Body of pancreas (tissue), 4 donors: ENCODE data around the gene ANKS1B. TPM values are rescaled to one million over a fixed set of nuclear protein-coding genes. Genes with fewer than 3 reads are reported as not detected.

Experiments
- ATAC-seq: fragments of 150-250 bp; one replicate; pipeline ENCODE4 v1.9.1; 2016
- DNase-seq, 4 donors: peaks; one replicate each; pipeline ENCODE4 v3.0.0-alpha.2; 2019
- H3K27ac ChIP-seq, 4 donors: fragments of 200-600 bp; sonication (generic); 1 replicate in 3 of 4; 2 replicates in 1 of 4; pipeline versions ENCODE4 v1.5.1 to v1.6.1; 2016 to 2019; ENCODE audit warnings: mild to moderate bottlenecking in 1 of 4, mixed read lengths in 1 of 4, moderate library complexity in 1 of 4
- H3K27me3 ChIP-seq, 2 donors: fragments of 200-600 bp; sonication (generic); one replicate each; pipeline ENCODE4 v1.6.0; 2016; ENCODE audit warnings: mild to moderate bottlenecking in 1 of 2
- H3K36me3 ChIP-seq, 2 donors: fragments of 200-600 bp; sonication (generic); replicated peaks in 1 of 2; 2 replicates each; pipeline ENCODE4 v1.5.1; 2016; ENCODE audit warnings: low read depth in 2 of 2; ENCODE audit not compliant: insufficient read depth in 1 of 2
- H3K4me1 ChIP-seq: fragments of 200-600 bp; sonication (generic); one replicate; pipeline ENCODE4 v1.6.0; 2016
- H3K4me3 ChIP-seq, 2 donors: fragments of 200-600 bp; sonication (generic); 1 replicate in 1 of 2; 2 replicates in 1 of 2; pipeline ENCODE4 v1.5.1; 2016 to 2019
- H3K9me3 ChIP-seq, 3 donors: fragments of 200-600 bp; sonication (generic); 1 replicate in 2 of 3; 2 replicates in 1 of 3; pipeline ENCODE4 v1.5.1; 2016
- CTCF ChIP-seq, 7 experiments: fragments of 450-650 bp in 4 of 7; fragments of 200-600 bp in 3 of 7; sonication (generic) in 3 of 7; IDR thresholded peaks; one replicate each; pipeline ENCODE4 v1.5.1; 2016 to 2019; ENCODE audit warnings: antibody characterized with exemption in 7 of 7
- POLR2A ChIP-seq, 3 donors: fragments of 450-650 bp; IDR thresholded peaks; one replicate each; pipeline ENCODE4 v1.6.1; 2016; ENCODE audit warnings: antibody characterized with exemption in 3 of 3, mild to moderate bottlenecking in 2 of 3
- WGBS, 2 donors: methylation state at CpG; one replicate each; pipeline ENCODE4 v1.1.5; 2017; 5-methylcytosine and 5-hydroxymethylcytosine counted together
- intact Hi-C: fragments of 100-400 bp; cut with DNase I; formaldehyde crosslinking; loops from one replicate; pipeline ENCODE4 v1.15.1; 2023
- total RNA-seq, 2 donors: library from RNA; depleted of rRNA; stranded (reverse); fragments of >200 nt; gene quantifications; one replicate each; pipeline ENCODE4 v1.1.0, GENCODE V29; 2016

Gene ANKS1B
- total RNA-seq, 2 donors from 2014 or later: 2.1 to 10.2 TPM

- no peak for DNase-seq
- Histone ChIP-seq H3K27ac (no peak overlapping the region), H3K4me3 (no peak overlapping the region), H3K9me3 (no peaks in the 10 kb centered on the region), H3K36me3 (no peaks in the 10 kb centered on the region), H3K27me3 (no peaks in the 10 kb centered on the region), H3K4me1 (no peaks in the 10 kb centered on the region)
- 44 to 64% methylated on average over 2 of the region's 2 CpGs for WGBS, 2 donors
- TF ChIP-seq POLR2A (IDR thresholded peaks at IDR 0.05): no peak
- TF ChIP-seq CTCF (IDR thresholded peaks at IDR 0.05): no peak
- intact Hi-C loops: no loop called here
- ATAC-seq: no peak
Observed at GRCh38 chr12:99170037-99170436, 814.7 kb downstream of the ANKS1B start.

- intact Hi-C loops: no loop called here
- no peak for ATAC-seq
- WGBS, 2 donors: 73 to 78% methylated on average over 1 of the region's 1 CpG
Observed at GRCh38 chr12:99157946-99158345, 826.8 kb downstream of the ANKS1B start.

GRCh38 chr12:99154983-99155336, 829.8 kb downstream of the ANKS1B start:
- H3K9me3 ChIP-seq: no peaks in the 10 kb centered on the region

More at GRCh38 chr12:99157946-99158345, 826.8 kb downstream of the ANKS1B start:
- Histone ChIP-seq H3K27ac (no peak overlapping the region), H3K4me1 (peaks cover 3% of the 10 kb centered on the region), H3K27me3 (no peaks in the 10 kb centered on the region), H3K36me3 (no peaks in the 10 kb centered on the region), H3K4me3 (no peak overlapping the region), H3K9me3 (no peaks in the 10 kb centered on the region)
- no peak for DNase-seq
- no peak for TF ChIP-seq POLR2A (IDR thresholded peaks at IDR 0.05)
- TF ChIP-seq CTCF (IDR thresholded peaks at IDR 0.05): no peak

GRCh38 chr12:99154216-99154982, 830.3 kb downstream of the ANKS1B start:
- Histone ChIP-seq H3K9me3 (no peaks in the 10 kb centered on the region), H3K4me3 (no peak overlapping the region), H3K36me3 (no peaks in the 10 kb centered on the region), H3K27ac (no peak overlapping the region), H3K27me3 (no peaks in the 10 kb centered on the region), H3K4me1 (peaks cover 3% of the 10 kb centered on the region)
- DNase-seq: peak in 2 of 4 donors; percentile 15 to 17
- peak; percentile 58 for ATAC-seq
- 12% methylated on average over 17 of the region's 17 CpGs for WGBS, 2 donors
- intact Hi-C loops: no loop called here
- TF ChIP-seq CTCF (IDR thresholded peaks at IDR 0.05) (no peak), POLR2A (IDR thresholded peaks at IDR 0.05) (no peak)

More at GRCh38 chr12:99154983-99155336, 829.8 kb downstream of the ANKS1B start:
- H3K4me1 ChIP-seq: peaks cover 3% of the 10 kb centered on the region
- H3K36me3 ChIP-seq: no peaks in the 10 kb centered on the region
- H3K27me3 ChIP-seq: no peaks in the 10 kb centered on the region
- DNase-seq: no peak
- no peak overlapping the region for H3K27ac ChIP-seq
- TF ChIP-seq CTCF (IDR thresholded peaks at IDR 0.05) (no peak), POLR2A (IDR thresholded peaks at IDR 0.05) (no peak)
- WGBS, 2 donors: 26 to 30% methylated on average over 6 of the region's 6 CpGs
- intact Hi-C loops: no loop called here
- ATAC-seq: no peak
- H3K4me3 ChIP-seq: no peak overlapping the region

- ATAC-seq: no peak
- 57 to 61% methylated on average over 3 of the region's 3 CpGs for whole genome bisulfite sequencing, 2 donors
- DNase-seq: no peak
- no peak for TF ChIP-seq POLR2A (IDR thresholded peaks at IDR 0.05)
- TF ChIP-seq CTCF (IDR thresholded peaks at IDR 0.05): no peak
- peaks cover 3% of the 10 kb centered on the region for H3K4me1 ChIP-seq
- no peak overlapping the region for H3K27ac ChIP-seq
- intact Hi-C loops: no loop called here
- no peaks in the 10 kb centered on the region for H3K9me3 ChIP-seq
- no peak overlapping the region for H3K4me3 ChIP-seq
- no peaks in the 10 kb centered on the region for H3K27me3 ChIP-seq
- no peaks in the 10 kb centered on the region for H3K36me3 ChIP-seq
Observed at GRCh38 chr12:99153293-99153692, 831.4 kb downstream of the ANKS1B start.
